SHP77 treated with DMSO at 0.1 percent for 48 hours (cell line): Measurements from ENCODE around the gene STARD5.
"Not testable (repeated sequence)": the region's sequence is repeated elsewhere in the genome, so short reads cannot be mapped to it uniquely, and the experiment has no call there.

Source experiments
- DNase-seq: peaks from one replicate; lab custom pipeline; 2025; lab: John Stamatoyannopoulos, UW

STARD5 gene

GRCh38 chr15:81323944-81324881 lies at the start of gene STARD5:
TSS of gene STARD5 (minus strand) at chr15:81324141. CDS start at chr15:81324099, 42 bp downstream.
- DNase-seq = peak; percentile 92

- DNase-seq = no peak
These were observed 49.2 kb upstream of the STARD5 start for GRCh38 chr15:81373176-81373575.

GRCh38 chr15:81372575-81372974 lies 48.6 kb upstream of the STARD5 start:
- no peak for DNase-seq

- no peak for DNase-seq
These were observed 40.0 kb upstream of the STARD5 start for GRCh38 chr15:81363718-81364500.

GRCh38 chr15:81363276-81363675 lies 39.3 kb upstream of the STARD5 start:
- no peak for DNase-seq

GRCh38 chr15:81362790-81363189 lies 38.8 kb upstream of the STARD5 start:
- DNase-seq = no peak

- no peak for DNase-seq
These were observed 38.0 kb upstream of the STARD5 start for GRCh38 chr15:81361891-81362290.

GRCh38 chr15:81360491-81360890 lies 36.5 kb upstream of the STARD5 start:
- no peak for DNase-seq

- no peak for DNase-seq
These were observed 34.3 kb upstream of the STARD5 start for GRCh38 chr15:81358248-81358647.

GRCh38 chr15:81357180-81357686 lies 33.3 kb upstream of the STARD5 start:
- no peak for DNase-seq

GRCh38 chr15:81356252-81356651 lies 32.3 kb upstream of the STARD5 start:
- DNase-seq = no peak

- no peak for DNase-seq
These were observed 27.7 kb upstream of the STARD5 start for GRCh38 chr15:81351651-81352050.

- no peak for DNase-seq
These were observed 25.3 kb upstream of the STARD5 start for GRCh38 chr15:81349271-81349670.

GRCh38 chr15:81348691-81349090 lies 24.8 kb upstream of the STARD5 start:
- DNase-seq = not testable (repeated sequence)

GRCh38 chr15:81347910-81348309 lies 24.0 kb upstream of the STARD5 start:
- DNase-seq = no peak

GRCh38 chr15:81346611-81347010 lies 22.7 kb upstream of the STARD5 start:
- DNase-seq = no peak

- no peak for DNase-seq
These were observed 19.4 kb upstream of the STARD5 start for GRCh38 chr15:81343371-81343770.

- DNase-seq = no peak
These were observed 17.4 kb upstream of the STARD5 start for GRCh38 chr15:81341351-81341750.

- DNase-seq = no peak
These were observed 15.9 kb upstream of the STARD5 start for GRCh38 chr15:81339851-81340250.

GRCh38 chr15:81339321-81339720 lies 15.4 kb upstream of the STARD5 start:
- no peak for DNase-seq

GRCh38 chr15:81338170-81339007 lies 14.4 kb upstream of the STARD5 start:
- no peak for DNase-seq

GRCh38 chr15:81337713-81338157 lies 13.8 kb upstream of the STARD5 start:
- DNase-seq = no peak
